Caco-2 (cell line): ENCODE data around the gene TKTL1. TPM values are rescaled to one million over a fixed set of nuclear protein-coding genes. Genes with fewer than 3 reads are reported as not detected.
"Not testable (repeated sequence)": the region's sequence is repeated elsewhere in the genome, so short reads cannot be mapped to it uniquely, and the experiment has no call there.

Experiments used
- Bru-seq: library from RNA; stranded (reverse); fragments of 400-500 nt; gene quantifications from one replicate; lab custom pipeline; 2021; lab: Mats Ljungman, UMichigan
- BruChase-seq, 2 experiments: library from RNA; stranded (reverse); fragments of 400-500 nt; gene quantifications; one replicate each; lab custom pipeline; 2021; lab: Mats Ljungman, UMichigan
- BruUV-seq: library from RNA; stranded (reverse); fragments of 400-500 nt; replicated peaks from 2 replicates; lab custom pipeline; 2021; lab: Mats Ljungman, UMichigan
- CTCF ChIA-PET: fragments of 300-600 bp; sonication (Branson Sonifier 250); formaldehyde crosslinking; loops from one replicate; lab custom pipeline; 2022; ENCODE audit warnings: antibody characterized with exemption; lab: Charles Lee
- POLR2A ChIA-PET: fragments of 300-600 bp; sonication (Branson Sonifier 250); formaldehyde crosslinking; loops from one replicate; lab custom pipeline; 2022; ENCODE audit warnings: antibody characterized with exemption; lab: Charles Lee
- DNase-seq, 2 experiments: peaks; one replicate each; pipeline versions ENCODE4 v3.0.0 to v3.0.0-alpha.2; 2020 to 2022
- H3K27me3 ChIP-seq: replicated peaks from 2 replicates; pipeline ENCODE4 v1.6.0; 2011; ENCODE audit warnings: low read length; ENCODE audit not compliant: control insufficient read depth, insufficient read depth
- H3K36me3 ChIP-seq: 2 replicates; pipeline ENCODE4 v1.5.1; 2011; ENCODE audit warnings: low read length; ENCODE audit not compliant: control insufficient read depth, insufficient read depth
- H3K4me1 ChIP-seq: fragments of 250-450 bp; sonication (Bioruptor Pico); 2 replicates; pipeline ENCODE4 v1.5.1; 2020; ENCODE audit warnings: mild to moderate bottlenecking
- H3K4me3 ChIP-seq: 2 replicates; pipeline ENCODE4 v1.5.1; 2011; ENCODE audit warnings: low read depth, mild to moderate bottlenecking, control low read depth, low read length
- H3K9me3 ChIP-seq: fragments of 250-450 bp; sonication (Bioruptor Pico); 2 replicates; pipeline ENCODE4 v1.5.1; 2020; ENCODE audit warnings: mild to moderate bottlenecking, moderate library complexity
- H3K27ac Mint-ChIP-seq: one replicate; pipeline ENCODE4 v1.8.0; 2022; ENCODE audit warnings: mixed read lengths; ENCODE audit not compliant: unreplicated experiment
- H3K27me3 Mint-ChIP-seq: one replicate; pipeline ENCODE4 v1.8.0; 2022; ENCODE audit warnings: mixed read lengths; ENCODE audit not compliant: insufficient read depth, unreplicated experiment
- H3K36me3 Mint-ChIP-seq: one replicate; pipeline ENCODE4 v1.8.0; 2022; ENCODE audit warnings: mild to moderate bottlenecking, mixed read lengths; ENCODE audit not compliant: insufficient read depth, unreplicated experiment
- H3K4me1 Mint-ChIP-seq: one replicate; pipeline ENCODE4 v1.8.0; 2022; ENCODE audit warnings: low read depth, mixed read lengths; ENCODE audit not compliant: unreplicated experiment
- H3K4me3 Mint-ChIP-seq: one replicate; pipeline ENCODE4 v1.8.0; 2022; ENCODE audit warnings: mild to moderate bottlenecking, moderate library complexity, mixed read lengths; ENCODE audit not compliant: unreplicated experiment
- H3K9me3 Mint-ChIP-seq: one replicate; pipeline ENCODE4 v1.8.0; 2022; ENCODE audit warnings: mixed read lengths; ENCODE audit not compliant: unreplicated experiment
- intact Hi-C: fragments of 100-400 bp; cut with micrococcal nuclease; formaldehyde crosslinking; loops from one replicate; pipeline ENCODE4 v1.10.0; 2022; ENCODE audit not compliant: unreplicated experiment
- long read RNA-seq: library from polyadenylated mRNA; stranded (forward); transcript quantifications from one replicate; pipeline ENCODE4 v2.0.0, GENCODE V29; 2022
- total RNA-seq: library from RNA; stranded (reverse); gene quantifications from 2 replicates; pipeline ENCODE4 v1.2.3, GENCODE V29; 2022
- TF ChIP-seq, protein P1 (sequence below), 2 experiments: fragments of 200-600 bp in 1 of 2; IDR thresholded peaks; 1 replicate in 1 of 2; 2 replicates in 1 of 2; pipeline versions ENCODE4 v1.5.1 to v1.8.0; 2011 to 2022; ENCODE audit warnings: antibody characterized with exemption in 1 of 2, control low read depth in 1 of 2, inconsistent platforms in 1 of 2, low read depth in 1 of 2, low read length in 1 of 2, mild to moderate bottlenecking in 1 of 2, moderate library complexity in 1 of 2; ENCODE audit not compliant: insufficient read depth in 1 of 2, severe bottlenecking in 1 of 2, unreplicated experiment in 1 of 2

Gene TKTL1, protein sequence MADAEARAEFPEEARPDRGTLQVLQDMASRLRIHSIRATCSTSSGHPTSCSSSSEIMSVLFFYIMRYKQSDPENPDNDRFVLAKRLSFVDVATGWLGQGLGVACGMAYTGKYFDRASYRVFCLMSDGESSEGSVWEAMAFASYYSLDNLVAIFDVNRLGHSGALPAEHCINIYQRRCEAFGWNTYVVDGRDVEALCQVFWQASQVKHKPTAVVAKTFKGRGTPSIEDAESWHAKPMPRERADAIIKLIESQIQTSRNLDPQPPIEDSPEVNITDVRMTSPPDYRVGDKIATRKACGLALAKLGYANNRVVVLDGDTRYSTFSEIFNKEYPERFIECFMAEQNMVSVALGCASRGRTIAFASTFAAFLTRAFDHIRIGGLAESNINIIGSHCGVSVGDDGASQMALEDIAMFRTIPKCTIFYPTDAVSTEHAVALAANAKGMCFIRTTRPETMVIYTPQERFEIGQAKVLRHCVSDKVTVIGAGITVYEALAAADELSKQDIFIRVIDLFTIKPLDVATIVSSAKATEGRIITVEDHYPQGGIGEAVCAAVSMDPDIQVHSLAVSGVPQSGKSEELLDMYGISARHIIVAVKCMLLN
- 0.26 TPM in 1 of 2 replicates, not detected in the other for total RNA-seq
- Bru-seq, nascent RNA: percentile 6 among the genes with signal in this experiment
- BruChase-seq, experiment 1, labeled RNA remaining after a 2-hour chase: percentile 7 among the genes with signal in this experiment
- BruChase-seq, experiment 2, labeled RNA remaining after a 6-hour chase: percentile 7 among the genes with signal in this experiment
- long read RNA-seq: 0 reads

DNA sequence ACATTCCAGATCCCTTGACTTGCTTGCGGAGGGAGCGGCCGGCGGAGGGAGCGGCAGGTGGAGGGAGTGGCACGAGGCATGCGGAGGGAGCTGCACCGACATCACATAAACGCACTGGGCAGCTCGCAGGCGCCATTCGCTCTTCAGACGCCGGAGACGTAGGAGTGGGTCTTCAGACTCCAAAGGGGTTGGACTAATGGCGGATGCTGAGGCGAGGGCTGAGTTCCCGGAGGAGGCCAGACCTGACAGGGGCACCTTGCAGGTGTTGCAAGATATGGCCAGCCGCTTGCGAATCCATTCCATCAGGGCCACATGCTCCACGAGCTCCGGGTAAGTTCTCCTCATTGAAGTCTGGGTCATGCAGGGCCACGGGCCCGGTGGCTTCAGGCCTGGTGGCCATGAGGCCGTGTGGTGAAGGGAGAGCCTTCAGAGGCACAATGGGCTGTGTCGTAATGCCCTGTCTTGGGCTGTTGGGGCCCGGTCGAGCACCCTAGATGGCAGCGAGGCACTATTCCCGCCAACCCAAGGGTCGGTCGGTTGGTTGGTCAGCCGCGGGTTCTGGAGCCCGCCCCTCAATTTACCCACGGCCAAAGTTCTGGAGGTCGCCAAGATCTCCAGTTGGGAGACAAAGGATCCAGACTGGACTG lies at the start of gene TKTL1:
Gene TKTL1 (plus strand): TSS at position 132 of the 647 bp plus-strand sequence. CDS start 65 bp downstream, at position 197.
- CTCF ChIA-PET: no interaction called here
- Mint-ChIP-seq H3K4me1 (no peaks in the 10 kb centered on the region), H3K9me3 (no peaks in the 10 kb centered on the region)

DNA sequence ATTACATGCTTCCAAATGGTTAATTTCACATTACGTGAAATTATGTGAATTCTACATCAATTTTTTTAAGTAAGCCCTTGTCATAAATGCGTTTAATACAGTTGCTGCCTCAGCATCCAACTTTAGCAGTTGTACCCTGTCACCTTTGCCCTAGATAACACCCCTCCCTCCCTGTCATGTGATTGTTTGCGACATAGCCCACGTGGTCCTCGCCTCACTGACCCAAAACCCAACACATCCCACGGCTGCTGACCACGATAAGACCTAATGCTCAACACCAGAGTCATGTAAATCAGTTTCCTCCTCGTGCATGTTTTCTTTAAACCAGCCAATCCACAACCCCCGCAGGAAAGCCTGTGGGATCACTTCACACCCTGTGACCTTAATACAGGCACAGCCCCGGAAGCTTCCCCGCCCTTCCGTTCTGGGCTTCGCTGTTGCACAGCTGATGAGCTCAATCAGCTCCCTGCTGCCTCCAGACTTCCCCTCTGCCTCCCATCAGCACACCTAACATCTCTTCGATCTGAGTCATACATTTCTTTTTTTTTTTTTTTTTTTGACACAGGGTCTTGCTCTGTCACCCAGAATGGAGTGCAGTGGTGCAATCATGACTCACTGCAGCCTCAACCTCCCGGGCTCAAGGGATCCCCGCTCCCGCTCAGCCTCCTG lies 48.1 kb upstream of the TKTL1 start:
- intact Hi-C loops, DNase-seq, H3K27me3 ChIP-seq, H3K4me1 Mint-ChIP-seq, CTCF ChIA-PET, H3K9me3 ChIP-seq, H3K36me3 ChIP-seq, POLR2A ChIA-PET, H3K4me1 ChIP-seq, BruUV-seq, H3K27me3 Mint-ChIP-seq, H3K4me3 Mint-ChIP-seq, H3K4me3 ChIP-seq, H3K9me3 Mint-ChIP-seq, H3K27ac Mint-ChIP-seq, H3K36me3 Mint-ChIP-seq: not testable (repeated sequence)

More for the DNA sequence above, at the start of gene TKTL1:
- Mint-ChIP-seq H3K27ac (no peak within 1 kb of the TSS), H3K36me3 (no peaks in the 10 kb centered on the region), H3K4me3 (no peak within 1 kb of the TSS), H3K27me3 (peaks cover 4% of the 10 kb centered on the region)
- DNase-seq: no peak
- H3K4me3 ChIP-seq: no peak within 1 kb of the TSS
- no TSS peak for BruUV-seq
- intact Hi-C loops: no loop called here
- H3K27me3 ChIP-seq: no peaks in the 10 kb centered on the region
- TF ChIP-seq, protein P1, sequence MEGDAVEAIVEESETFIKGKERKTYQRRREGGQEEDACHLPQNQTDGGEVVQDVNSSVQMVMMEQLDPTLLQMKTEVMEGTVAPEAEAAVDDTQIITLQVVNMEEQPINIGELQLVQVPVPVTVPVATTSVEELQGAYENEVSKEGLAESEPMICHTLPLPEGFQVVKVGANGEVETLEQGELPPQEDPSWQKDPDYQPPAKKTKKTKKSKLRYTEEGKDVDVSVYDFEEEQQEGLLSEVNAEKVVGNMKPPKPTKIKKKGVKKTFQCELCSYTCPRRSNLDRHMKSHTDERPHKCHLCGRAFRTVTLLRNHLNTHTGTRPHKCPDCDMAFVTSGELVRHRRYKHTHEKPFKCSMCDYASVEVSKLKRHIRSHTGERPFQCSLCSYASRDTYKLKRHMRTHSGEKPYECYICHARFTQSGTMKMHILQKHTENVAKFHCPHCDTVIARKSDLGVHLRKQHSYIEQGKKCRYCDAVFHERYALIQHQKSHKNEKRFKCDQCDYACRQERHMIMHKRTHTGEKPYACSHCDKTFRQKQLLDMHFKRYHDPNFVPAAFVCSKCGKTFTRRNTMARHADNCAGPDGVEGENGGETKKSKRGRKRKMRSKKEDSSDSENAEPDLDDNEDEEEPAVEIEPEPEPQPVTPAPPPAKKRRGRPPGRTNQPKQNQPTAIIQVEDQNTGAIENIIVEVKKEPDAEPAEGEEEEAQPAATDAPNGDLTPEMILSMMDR (IDR thresholded peaks at IDR 0.05; ENCODE audit: insufficient read depth in 1 of 2, low read depth in 1 of 2, low read length in 1 of 2, severe bottlenecking in 1 of 2, unreplicated experiment in 1 of 2): no peak
- H3K36me3 ChIP-seq: no peaks in the 10 kb centered on the region
- no peaks in the 10 kb centered on the region for H3K4me1 ChIP-seq
- POLR2A ChIA-PET: no interaction called here
- H3K9me3 ChIP-seq: no peaks in the 10 kb centered on the region

DNA sequence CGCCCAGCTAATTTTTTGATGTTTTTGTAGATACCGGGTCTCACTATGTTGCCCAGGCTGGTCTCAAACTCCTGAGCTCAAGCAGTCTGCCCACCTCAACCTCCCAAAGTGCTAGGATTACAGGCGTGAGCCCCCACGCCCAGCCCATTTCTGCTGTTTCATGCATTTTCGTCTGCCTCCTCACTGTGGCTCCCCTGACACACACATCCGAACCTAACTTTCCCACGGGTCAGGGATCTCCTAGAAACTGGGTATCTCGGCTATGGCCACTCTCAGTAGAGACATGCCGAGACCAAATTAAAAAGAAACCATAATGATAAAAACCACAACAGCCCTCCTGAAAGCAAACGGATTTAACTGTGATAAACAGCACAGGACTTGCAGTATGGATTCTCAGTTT lies 47.5 kb upstream of the TKTL1 start:
- CTCF ChIA-PET, H3K9me3 Mint-ChIP-seq, BruUV-seq, H3K36me3 Mint-ChIP-seq, H3K4me3 ChIP-seq, H3K4me1 Mint-ChIP-seq, DNase-seq, H3K27me3 ChIP-seq, H3K4me1 ChIP-seq, POLR2A ChIA-PET, H3K9me3 ChIP-seq, H3K4me3 Mint-ChIP-seq, intact Hi-C loops, H3K27ac Mint-ChIP-seq, H3K27me3 Mint-ChIP-seq, H3K36me3 ChIP-seq: not testable (repeated sequence)

DNA sequence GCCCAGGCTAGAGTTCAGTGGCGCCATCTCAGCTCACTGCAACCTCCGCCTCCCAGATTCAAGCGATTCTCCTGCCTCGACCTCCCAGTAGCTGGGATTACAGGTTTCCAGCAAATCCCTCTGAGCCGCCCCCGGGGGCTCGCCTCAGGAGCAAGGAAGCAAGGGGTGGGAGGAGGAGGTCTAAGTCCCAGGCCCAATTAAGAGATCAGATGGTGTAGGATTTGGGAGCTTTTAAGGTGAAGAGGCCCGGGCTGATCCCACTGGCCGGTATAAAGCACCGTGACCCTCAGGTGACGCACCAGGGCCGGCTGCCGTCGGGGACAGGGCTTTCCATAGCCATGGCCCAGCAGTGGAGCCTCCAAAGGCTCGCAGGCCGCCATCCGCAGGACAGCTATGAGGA lies 38.3 kb upstream of the TKTL1 start, which contains the start of gene OPN1MW3:
Gene OPN1MW3 (plus strand): TSS at position 301 of the 400 bp plus-strand sequence. CDS start 38 bp downstream, at position 339.
- H3K36me3 Mint-ChIP-seq, POLR2A ChIA-PET, BruUV-seq, H3K4me3 Mint-ChIP-seq, H3K9me3 ChIP-seq, H3K4me1 Mint-ChIP-seq, CTCF ChIA-PET, H3K36me3 ChIP-seq, intact Hi-C loops, DNase-seq, H3K27me3 Mint-ChIP-seq, H3K27ac Mint-ChIP-seq, H3K4me3 ChIP-seq, H3K27me3 ChIP-seq, H3K9me3 Mint-ChIP-seq, H3K4me1 ChIP-seq: not testable (repeated sequence)

DNA sequence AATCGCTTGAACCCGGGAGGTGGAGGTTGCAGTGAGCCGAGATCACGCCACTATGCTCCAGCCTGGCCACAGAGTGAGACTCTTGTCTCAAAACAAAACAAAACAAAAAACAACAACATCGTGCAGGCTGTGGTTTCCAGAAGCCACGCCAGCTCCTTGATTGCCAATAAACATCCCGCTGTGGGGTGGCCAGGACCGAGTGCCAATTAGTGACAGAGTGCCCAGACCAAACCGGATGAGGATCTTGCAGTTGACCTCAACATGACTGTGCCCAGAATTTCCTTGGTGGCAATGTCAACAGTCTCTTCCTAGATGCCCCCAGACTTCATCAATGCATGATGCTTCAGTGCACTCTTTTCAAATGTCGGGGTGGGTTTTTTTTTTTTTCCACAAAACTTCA lies 36.9 kb upstream of the TKTL1 start:
- DNase-seq, H3K4me1 ChIP-seq, intact Hi-C loops, POLR2A ChIA-PET, H3K27ac Mint-ChIP-seq, BruUV-seq, H3K4me3 ChIP-seq, H3K9me3 ChIP-seq, H3K36me3 Mint-ChIP-seq, H3K4me3 Mint-ChIP-seq, CTCF ChIA-PET, H3K27me3 Mint-ChIP-seq, H3K27me3 ChIP-seq, H3K9me3 Mint-ChIP-seq, H3K36me3 ChIP-seq, H3K4me1 Mint-ChIP-seq: not testable (repeated sequence)
